Measurements from ENCODE around the gene INTS4.
"Not testable (repeated sequence)": the region's sequence is repeated elsewhere in the genome, so short reads cannot be mapped to it uniquely, and the experiment has no call there.

Gene INTS4

DNA sequence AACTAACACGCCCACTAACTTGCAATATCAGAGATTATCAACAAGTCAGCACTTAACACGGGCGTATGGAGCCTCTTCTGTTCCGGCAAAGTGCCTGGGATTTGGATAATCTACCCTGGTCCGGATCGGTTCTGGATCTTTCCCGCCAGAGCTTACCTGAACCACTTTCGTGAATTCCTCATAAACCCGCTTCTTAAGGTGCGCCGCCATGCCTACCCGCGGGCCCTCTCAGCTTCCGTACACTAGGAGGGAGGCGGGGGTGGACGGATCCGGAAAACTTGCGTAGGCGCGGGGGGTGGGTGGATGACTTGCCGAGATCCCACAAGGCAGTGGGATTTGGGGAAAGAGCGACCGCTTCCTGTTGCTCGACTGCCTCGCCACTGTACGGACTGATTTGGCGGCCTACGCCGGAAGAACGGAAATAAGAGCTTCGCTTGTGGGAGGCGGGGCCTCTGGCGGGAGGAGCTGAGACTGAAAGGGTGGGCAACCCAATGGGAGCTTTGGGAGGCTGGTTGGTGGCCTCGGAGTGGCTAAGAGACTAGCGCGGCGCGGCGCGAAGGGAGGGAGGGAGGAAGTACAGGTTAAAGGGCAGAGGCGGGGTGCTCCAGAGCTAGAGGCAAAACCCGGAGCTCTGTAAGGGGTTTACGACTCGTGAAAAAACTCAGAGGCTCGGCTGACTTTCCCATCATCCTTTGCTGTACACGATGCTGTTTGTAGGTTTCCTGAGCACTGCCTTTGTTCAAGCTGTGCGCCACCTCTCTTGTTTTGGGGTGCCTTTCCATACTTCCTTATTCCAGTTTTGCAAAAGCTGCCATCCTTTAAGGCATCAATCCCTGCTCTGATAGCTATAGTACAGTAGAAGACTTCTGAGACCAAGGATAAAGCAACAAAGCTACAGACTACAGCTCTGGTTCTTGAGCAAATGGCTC is at the start of gene INTS4 (continued):
- no peak for TF ChIP-seq TSHZ1 (tag by site-specific recombination; IDR thresholded peaks at IDR 0.05; ENCODE audit: borderline replicate concordance)
- no peak for TF ChIP-seq ZNF302 (tag by site-specific recombination; IDR thresholded peaks at IDR 0.05; ENCODE audit: low read depth)

GRCh38 chr11:78041843-78042440 is 47.5 kb upstream of the INTS4 start:
- Histone ChIP-seq H3K36me3 (ENCODE audit: control insufficient read depth in 2 of 2, insufficient read depth in 1 of 2, low read length in 2 of 2) (no peaks in the 10 kb centered on the region), H3K4me3 (ENCODE audit: low read depth, low read length) (no peak overlapping the region), H3K4me1 (ENCODE audit: control insufficient read depth, insufficient read depth, low read length) (no peaks in the 10 kb centered on the region), H3K9me3 (ENCODE audit: control insufficient read depth, insufficient read depth, low read depth, low read length) (no peaks in the 10 kb centered on the region), H3K27ac (ENCODE audit: extremely low read depth, low read depth, low read length) (no peak overlapping the region)
- ChIA-PET POLR2A (interaction anchor here (3.3 kb wide), 1 partner anchor 47 kb away, joined by 15 read pairs; the partner anchor contains the start of gene INTS4), CTCF (no interaction called here)
- no peak for TF ChIP-seq KLF1 (tag by site-specific recombination; IDR thresholded peaks at IDR 0.05)
- TF ChIP-seq SETDB1 (IDR thresholded peaks at IDR 0.05; ENCODE audit: insufficient read length, low read length): no peak
- no peak for TF ChIP-seq ZNF624 (tag by site-specific recombination; IDR thresholded peaks at IDR 0.05)
- TF ChIP-seq KLF17 (tag by site-specific recombination; IDR thresholded peaks at IDR 0.05): no peak
- no peak for TF ChIP-seq KLF16 (tag by site-specific recombination; IDR thresholded peaks at IDR 0.05)
- TF ChIP-seq, protein P1, sequence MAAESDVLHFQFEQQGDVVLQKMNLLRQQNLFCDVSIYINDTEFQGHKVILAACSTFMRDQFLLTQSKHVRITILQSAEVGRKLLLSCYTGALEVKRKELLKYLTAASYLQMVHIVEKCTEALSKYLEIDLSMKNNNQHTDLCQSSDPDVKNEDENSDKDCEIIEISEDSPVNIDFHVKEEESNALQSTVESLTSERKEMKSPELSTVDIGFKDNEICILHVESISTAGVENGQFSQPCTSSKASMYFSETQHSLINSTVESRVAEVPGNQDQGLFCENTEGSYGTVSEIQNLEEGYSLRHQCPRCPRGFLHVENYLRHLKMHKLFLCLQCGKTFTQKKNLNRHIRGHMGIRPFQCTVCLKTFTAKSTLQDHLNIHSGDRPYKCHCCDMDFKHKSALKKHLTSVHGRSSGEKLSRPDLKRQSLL (tag by site-specific recombination; IDR thresholded peaks at IDR 0.05): no peak
- TF ChIP-seq ZNF658 (tag by site-specific recombination; IDR thresholded peaks at IDR 0.05): no peak
- TF ChIP-seq, protein P2, sequence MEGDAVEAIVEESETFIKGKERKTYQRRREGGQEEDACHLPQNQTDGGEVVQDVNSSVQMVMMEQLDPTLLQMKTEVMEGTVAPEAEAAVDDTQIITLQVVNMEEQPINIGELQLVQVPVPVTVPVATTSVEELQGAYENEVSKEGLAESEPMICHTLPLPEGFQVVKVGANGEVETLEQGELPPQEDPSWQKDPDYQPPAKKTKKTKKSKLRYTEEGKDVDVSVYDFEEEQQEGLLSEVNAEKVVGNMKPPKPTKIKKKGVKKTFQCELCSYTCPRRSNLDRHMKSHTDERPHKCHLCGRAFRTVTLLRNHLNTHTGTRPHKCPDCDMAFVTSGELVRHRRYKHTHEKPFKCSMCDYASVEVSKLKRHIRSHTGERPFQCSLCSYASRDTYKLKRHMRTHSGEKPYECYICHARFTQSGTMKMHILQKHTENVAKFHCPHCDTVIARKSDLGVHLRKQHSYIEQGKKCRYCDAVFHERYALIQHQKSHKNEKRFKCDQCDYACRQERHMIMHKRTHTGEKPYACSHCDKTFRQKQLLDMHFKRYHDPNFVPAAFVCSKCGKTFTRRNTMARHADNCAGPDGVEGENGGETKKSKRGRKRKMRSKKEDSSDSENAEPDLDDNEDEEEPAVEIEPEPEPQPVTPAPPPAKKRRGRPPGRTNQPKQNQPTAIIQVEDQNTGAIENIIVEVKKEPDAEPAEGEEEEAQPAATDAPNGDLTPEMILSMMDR (tag by site-specific recombination; IDR thresholded peaks at IDR 0.05): no peak
- no peak for TF ChIP-seq ZXDB (tag by site-specific recombination; IDR thresholded peaks at IDR 0.05)

DNA sequence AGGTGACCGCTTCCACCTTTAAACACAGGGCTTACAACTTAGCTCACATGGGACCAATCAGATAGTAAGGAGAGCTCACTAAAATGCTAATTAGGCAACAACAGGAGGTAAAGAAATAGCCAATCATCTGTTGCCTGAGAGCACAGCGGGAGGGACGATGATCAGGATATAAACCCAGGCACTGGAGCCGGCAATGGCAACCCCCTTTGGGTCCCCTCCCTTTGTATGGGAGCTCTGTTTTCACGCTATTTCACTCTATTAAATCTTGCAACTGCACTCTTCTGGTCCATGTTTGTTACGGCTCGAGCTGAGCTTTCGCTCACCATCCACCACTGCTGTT is 46.9 kb upstream of the INTS4 start:
- POLR2A ChIA-PET: interaction anchor here (3.3 kb wide), 1 partner anchor 47 kb away, joined by 15 read pairs; the partner anchor contains the start of gene INTS4
- CTCF ChIA-PET: interaction anchor here (1.5 kb wide), 1 partner anchor 44 kb away, joined by 3 read pairs; no protein-coding TSS in a partner anchor
- not testable (repeated sequence) for H3K36me3 ChIP-seq (ENCODE audit: control insufficient read depth in 2 of 2, insufficient read depth in 1 of 2, low read length in 2 of 2); H3K4me1 ChIP-seq (ENCODE audit: control insufficient read depth, insufficient read depth, low read length); H3K27ac ChIP-seq (ENCODE audit: extremely low read depth, low read depth, low read length); H3K9me3 ChIP-seq (ENCODE audit: control insufficient read depth, insufficient read depth, low read depth, low read length); H3K4me3 ChIP-seq (ENCODE audit: low read depth, low read length)
